CD4-positive, alpha-beta T cell (primary cell): ENCODE measurements around the gene SEC23IP. TPM values are rescaled to one million over a fixed set of nuclear protein-coding genes. Genes with fewer than 3 reads are reported as not detected.

Experiments used
- ATAC-seq: fragments of 200-7000 bp; cut with Tn5 transposase; one replicate; pipeline ENCODE4 v1.10.0; 2022; ENCODE audit warnings: mild to moderate bottlenecking; ENCODE audit not compliant: poor library complexity
- CTCF ChIA-PET: fragments of 350-600 bp; sonication (Branson Sonifier 250); formaldehyde crosslinking; loops from one replicate; lab custom pipeline; 2021; ENCODE audit warnings: antibody characterized with exemption, inconsistent platforms; lab: Charles Lee
- POLR2A ChIA-PET: fragments of 350-600 bp; sonication (Branson Sonifier 250); formaldehyde crosslinking; loops from one replicate; lab custom pipeline; 2021; ENCODE audit warnings: antibody characterized with exemption, inconsistent platforms; lab: Charles Lee
- DNase-seq, 14 experiments: peaks; one replicate each; pipeline ENCODE4 v3.0.0-alpha.2; 2013 to 2020; ENCODE audit warnings: mixed read lengths in 2 of 14
- H3K27ac ChIP-seq, 2 donors: one replicate each; pipeline versions ENCODE4 v1.5.1 to v1.7.0; 2013; ENCODE audit warnings: low read length in 2 of 2, low read depth in 1 of 2, mild to moderate bottlenecking in 1 of 2
- H3K27me3 ChIP-seq, 2 experiments: 1 replicate in 1 of 2; 2 replicates in 1 of 2; pipeline versions ENCODE4 v1.6.1 to v1.7.0; 2013; ENCODE audit warnings: low read length in 2 of 2, control low read depth in 1 of 2, mild to moderate bottlenecking in 1 of 2, moderate library complexity in 1 of 2; ENCODE audit not compliant: insufficient read depth in 2 of 2, control insufficient read depth in 1 of 2
- H3K36me3 ChIP-seq: one replicate; pipeline ENCODE4 v1.6.1; 2013; ENCODE audit warnings: low read length, control low read depth; ENCODE audit not compliant: insufficient read depth
- H3K4me1 ChIP-seq: one replicate; pipeline ENCODE4 v1.6.1; 2013; ENCODE audit warnings: low read length, control low read depth; ENCODE audit not compliant: insufficient read depth
- H3K4me3 ChIP-seq: one replicate; pipeline ENCODE4 v1.5.1; 2013; ENCODE audit warnings: mild to moderate bottlenecking, low read length, moderate library complexity
- H3K9me3 ChIP-seq, 2 experiments: 1 replicate in 1 of 2; 2 replicates in 1 of 2; pipeline versions ENCODE4 v1.6.1 to v1.7.0; 2013; ENCODE audit warnings: low read length in 2 of 2, mild to moderate bottlenecking in 2 of 2, control low read depth in 1 of 2, moderate library complexity in 1 of 2; ENCODE audit not compliant: control insufficient read depth in 1 of 2, insufficient read depth in 1 of 2
- H3K27ac Mint-ChIP-seq: one replicate; pipeline ENCODE4 v1.8.0; 2020; ENCODE audit warnings: mixed read lengths
- H3K27me3 Mint-ChIP-seq: one replicate; pipeline ENCODE4 v1.8.0; 2021; ENCODE audit warnings: mixed read lengths
- H3K36me3 Mint-ChIP-seq: one replicate; pipeline ENCODE4 v1.8.0; 2021; ENCODE audit warnings: low read depth, mixed read lengths
- H3K4me1 Mint-ChIP-seq: one replicate; pipeline ENCODE4 v1.8.0; 2021; ENCODE audit warnings: low read depth, mixed read lengths
- H3K4me3 Mint-ChIP-seq: one replicate; pipeline ENCODE4 v1.8.0; 2020; ENCODE audit warnings: mild to moderate bottlenecking, mixed read lengths
- H3K9me3 Mint-ChIP-seq: one replicate; pipeline ENCODE4 v1.8.0; 2020; ENCODE audit warnings: mixed read lengths
- intact Hi-C, 2 experiments: fragments of 100-400 bp; cut with DNase I in 1 of 2; cut with micrococcal nuclease in 1 of 2; formaldehyde crosslinking; loops; one replicate each; pipeline versions ENCODE4 v1.15.1 to v1.9.0; 2023 to 2025; cut with DNase I, micrococcal nuclease
- polyA plus RNA-seq, 2 donors: library from polyadenylated mRNA; unstranded; fragments of 120-200 nt; gene quantifications; one replicate each; pipeline ENCODE4 v1.2.1, GENCODE V29; 2013
- total RNA-seq, 174 experiments: library from RNA in 2 of 174; stranded (reverse) in 2 of 174; gene quantifications; one replicate each; pipeline ENCODE4 v1.2.3 and lab custom pipeline; 2021 to 2026
- TF ChIP-seq, protein P1 (sequence below): fragments of 200-600 bp; IDR thresholded peaks from one replicate; pipeline ENCODE4 v1.8.0; 2022; ENCODE audit warnings: antibody characterized with exemption, mild to moderate bottlenecking

The SEC23IP gene
- total RNA-seq (10 to 100 TPM; 18.1 to 21.1 TPM), total RNA-seq (lab: John Stamatoyannopoulos, UW) (18.3 to 111 (median 69.9) reads per million in 172 experiments)
- polyA plus RNA-seq (2013, experiment 1 of 2): 25.5 TPM
- polyA plus RNA-seq (2013, experiment 2 of 2): 28.3 TPM

DNA sequence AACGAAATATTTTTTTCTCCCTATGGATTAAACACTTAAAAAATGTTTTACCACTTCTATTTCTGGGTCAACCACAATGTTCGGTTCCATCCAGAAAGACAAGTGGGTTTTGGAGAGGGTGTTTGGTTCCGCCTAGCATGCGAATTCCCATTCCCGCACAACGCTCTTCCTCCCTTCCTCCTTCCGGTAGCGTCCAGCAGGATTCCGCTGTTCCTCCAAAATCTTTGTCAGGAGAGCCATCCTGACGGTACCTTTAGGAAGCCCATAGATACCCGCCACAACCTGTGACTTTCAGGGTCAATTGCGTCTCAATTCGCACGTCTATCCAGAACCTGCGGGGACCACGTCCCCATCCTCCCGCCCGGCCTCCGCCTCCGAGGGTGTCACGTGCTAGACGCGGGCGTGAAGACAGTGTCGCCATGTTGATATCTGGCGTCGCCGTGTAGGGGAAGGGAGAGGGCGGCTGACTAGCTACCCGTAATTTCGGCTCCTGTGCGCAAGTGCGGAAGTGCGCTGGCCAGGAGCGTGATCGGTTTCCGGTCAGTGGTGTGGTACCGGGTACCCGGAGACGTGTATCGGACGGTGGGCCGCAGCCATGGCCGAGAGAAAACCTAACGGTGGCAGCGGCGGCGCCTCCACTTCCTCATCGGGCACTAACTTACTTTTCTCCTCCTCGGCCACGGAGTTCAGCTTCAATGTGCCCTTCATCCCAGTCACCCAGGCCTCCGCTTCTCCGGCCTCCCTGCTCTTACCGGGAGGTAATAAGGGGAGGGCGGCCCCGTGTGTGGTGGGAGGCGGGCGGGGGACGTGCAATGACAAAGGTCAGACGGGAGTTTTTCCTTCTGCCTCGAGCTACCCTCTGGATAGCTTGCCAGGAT, at the start of gene SEC23IP:
TSS of gene SEC23IP (plus strand) at position 543 of the 878 bp plus-strand sequence. CDS start at position 596, 53 bp downstream.
- CTCF ChIA-PET: interaction anchor here (1.0 to 2.0 kb wide), 2 partner anchors 21 to 33 kb away, joined by 4 to 7 read pairs; partner anchors contain the start of gene MCMBP
- peak; percentile 99 for ATAC-seq
- TF ChIP-seq, protein P1, sequence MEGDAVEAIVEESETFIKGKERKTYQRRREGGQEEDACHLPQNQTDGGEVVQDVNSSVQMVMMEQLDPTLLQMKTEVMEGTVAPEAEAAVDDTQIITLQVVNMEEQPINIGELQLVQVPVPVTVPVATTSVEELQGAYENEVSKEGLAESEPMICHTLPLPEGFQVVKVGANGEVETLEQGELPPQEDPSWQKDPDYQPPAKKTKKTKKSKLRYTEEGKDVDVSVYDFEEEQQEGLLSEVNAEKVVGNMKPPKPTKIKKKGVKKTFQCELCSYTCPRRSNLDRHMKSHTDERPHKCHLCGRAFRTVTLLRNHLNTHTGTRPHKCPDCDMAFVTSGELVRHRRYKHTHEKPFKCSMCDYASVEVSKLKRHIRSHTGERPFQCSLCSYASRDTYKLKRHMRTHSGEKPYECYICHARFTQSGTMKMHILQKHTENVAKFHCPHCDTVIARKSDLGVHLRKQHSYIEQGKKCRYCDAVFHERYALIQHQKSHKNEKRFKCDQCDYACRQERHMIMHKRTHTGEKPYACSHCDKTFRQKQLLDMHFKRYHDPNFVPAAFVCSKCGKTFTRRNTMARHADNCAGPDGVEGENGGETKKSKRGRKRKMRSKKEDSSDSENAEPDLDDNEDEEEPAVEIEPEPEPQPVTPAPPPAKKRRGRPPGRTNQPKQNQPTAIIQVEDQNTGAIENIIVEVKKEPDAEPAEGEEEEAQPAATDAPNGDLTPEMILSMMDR: no peak
- peak; percentile 82 to 94 (median 86) for DNase-seq
- Mint-ChIP-seq H3K4me1 (peaks cover 59% of the 10 kb centered on the region), H3K4me3 (peak within 1 kb of the TSS; percentile 95), H3K9me3 (no peaks in the 10 kb centered on the region), H3K27ac (peak within 1 kb of the TSS; percentile 95), H3K27me3 (no peaks in the 10 kb centered on the region), H3K36me3 (peaks cover 38% of the 10 kb centered on the region)
- POLR2A ChIA-PET: interaction anchor here (0.6 to 5.3 kb wide), 6 partner anchors 9 to 1138 kb away, joined by 3 to 82 read pairs (median 4); partner anchors contain the start of genes CACUL1, INPP5F and MCMBP
- Histone ChIP-seq H3K4me3 (peak within 1 kb of the TSS; percentile 98), H3K4me1 (peaks cover 27% of the 10 kb centered on the region), H3K27ac (peak within 1 kb of the TSS; percentile 76 to 91), H3K27me3 (no peaks in the 10 kb centered on the region), H3K9me3 (peaks cover 0 to 3% of the 10 kb centered on the region in 2 experiments), H3K36me3 (peaks cover 5% of the 10 kb centered on the region)
- intact Hi-C loops: loop anchor here (1.0 to 5.0 kb wide), 2 partner anchors 19 to 1845 kb away; partner anchors contain the start of gene RAB11FIP2 (in 1 of the 2)

DNA sequence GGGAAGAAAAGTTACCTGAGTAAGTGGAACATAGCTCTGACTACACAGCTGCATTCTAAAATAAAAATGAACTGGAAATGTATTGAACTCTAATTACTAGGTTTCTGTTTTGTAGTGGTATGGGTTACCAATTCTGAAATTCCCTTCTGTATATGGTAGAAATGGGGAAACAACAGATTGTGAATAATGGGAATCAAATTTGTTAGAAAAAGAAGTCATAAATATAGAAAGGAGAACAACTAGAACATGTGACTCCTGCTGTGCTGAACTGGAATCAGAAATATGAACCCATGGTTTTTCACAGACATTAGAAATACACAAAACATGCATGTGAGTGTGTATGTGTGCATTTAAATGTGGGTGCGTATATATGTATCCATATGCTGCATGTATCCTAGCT, 46.9 kb upstream of the SEC23IP start:
- ATAC-seq (no peak), DNase-seq (no peak)
- no peaks in the 10 kb centered on the region for H3K4me1 ChIP-seq
- Mint-ChIP-seq H3K27ac (no peak overlapping the region), H3K36me3 (peaks cover 97% of the 10 kb centered on the region), H3K4me1 (no peaks in the 10 kb centered on the region), H3K9me3 (no peaks in the 10 kb centered on the region), H3K27me3 (no peaks in the 10 kb centered on the region), H3K4me3 (no peak overlapping the region)
- ChIA-PET CTCF (interaction anchor here (0.6 kb wide), 1 partner anchor 24 kb away, joined by 3 read pairs; no protein-coding TSS in a partner anchor), POLR2A (no interaction called here)
- no peaks in the 10 kb centered on the region for H3K27me3 ChIP-seq
- intact Hi-C loops: loop anchor here in 1 of 2 experiments (10.0 kb wide), 1 partner anchor 791 kb away; no protein-coding TSS in a partner anchor
- no peak overlapping the region for H3K4me3 ChIP-seq
- no peak overlapping the region for H3K27ac ChIP-seq
- TF ChIP-seq, protein P1: no peak
- peaks cover 88% of the 10 kb centered on the region for H3K36me3 ChIP-seq
- no peaks in the 10 kb centered on the region for H3K9me3 ChIP-seq

DNA sequence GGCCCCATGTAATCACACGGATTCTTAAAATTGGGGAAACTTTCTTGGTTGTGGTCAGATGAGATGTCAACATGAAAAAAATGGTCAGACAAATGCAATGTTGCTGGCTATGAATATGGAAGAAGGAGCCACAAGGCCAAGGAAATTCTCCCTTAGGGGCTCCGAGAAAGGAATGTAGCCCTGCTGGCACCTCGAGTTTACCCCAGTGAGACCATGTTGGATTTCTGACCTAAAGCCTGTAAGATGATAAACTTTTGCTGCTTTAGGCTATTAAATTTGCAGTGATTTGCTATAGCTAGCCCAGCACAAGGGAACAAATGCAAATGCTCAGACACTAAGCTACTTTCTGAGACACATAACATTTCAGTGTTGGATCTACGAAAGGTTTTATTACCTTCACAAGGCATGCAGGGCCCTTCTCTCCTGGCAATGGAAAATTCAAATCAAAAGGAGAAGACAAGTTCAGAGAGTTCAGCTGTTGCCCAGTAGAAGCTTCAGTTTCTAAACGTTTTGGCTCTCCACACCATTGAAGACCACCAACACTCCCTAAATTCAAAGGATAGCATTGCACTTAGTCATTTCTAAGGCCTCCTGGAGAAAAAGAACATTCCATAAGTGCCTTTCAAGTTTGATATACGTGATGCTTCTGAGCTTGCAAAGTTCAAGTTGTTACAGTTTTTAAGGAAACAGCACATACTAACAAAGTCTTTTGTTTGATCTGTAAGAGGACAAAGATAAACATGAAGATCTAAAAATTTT, 43.3 kb upstream of the SEC23IP start:
- H3K36me3 Mint-ChIP-seq: peaks cover 85% of the 10 kb centered on the region
- H3K4me1 ChIP-seq: no peaks in the 10 kb centered on the region
- TF ChIP-seq, protein P1: no peak
- H3K27ac Mint-ChIP-seq: no peak overlapping the region
- ATAC-seq (no peak), DNase-seq (no peak)
- no peaks in the 10 kb centered on the region for H3K27me3 Mint-ChIP-seq
- POLR2A ChIA-PET: no interaction called here
- intact Hi-C loops: loop anchor here in 1 of 2 experiments (10.0 kb wide), 1 partner anchor 794 kb away; no protein-coding TSS in a partner anchor
- no peak overlapping the region for H3K27ac ChIP-seq
- no peaks in the 10 kb centered on the region for H3K4me1 Mint-ChIP-seq
- no peak overlapping the region for H3K4me3 ChIP-seq
- H3K9me3 Mint-ChIP-seq: no peaks in the 10 kb centered on the region
- no peaks in the 10 kb centered on the region for H3K9me3 ChIP-seq
- H3K4me3 Mint-ChIP-seq: no peak overlapping the region
- H3K36me3 ChIP-seq: peaks cover 84% of the 10 kb centered on the region
- CTCF ChIA-PET: no interaction called here
- no peaks in the 10 kb centered on the region for H3K27me3 ChIP-seq
